HG03135 (cell line): ENCODE results near the gene C16orf96.
"Not testable (repeated sequence)": the region's sequence is repeated elsewhere in the genome, so short reads cannot be mapped to it uniquely, and the experiment has no call there.

Source experiments
- ATAC-seq: cut with Tn5 transposase; IDR thresholded peaks from one replicate; pipeline ENCODE4 v1.9.1; 2021; ENCODE audit warnings: mild to moderate bottlenecking, moderate library complexity; ENCODE audit not compliant: unreplicated experiment

Gene C16orf96

DNA sequence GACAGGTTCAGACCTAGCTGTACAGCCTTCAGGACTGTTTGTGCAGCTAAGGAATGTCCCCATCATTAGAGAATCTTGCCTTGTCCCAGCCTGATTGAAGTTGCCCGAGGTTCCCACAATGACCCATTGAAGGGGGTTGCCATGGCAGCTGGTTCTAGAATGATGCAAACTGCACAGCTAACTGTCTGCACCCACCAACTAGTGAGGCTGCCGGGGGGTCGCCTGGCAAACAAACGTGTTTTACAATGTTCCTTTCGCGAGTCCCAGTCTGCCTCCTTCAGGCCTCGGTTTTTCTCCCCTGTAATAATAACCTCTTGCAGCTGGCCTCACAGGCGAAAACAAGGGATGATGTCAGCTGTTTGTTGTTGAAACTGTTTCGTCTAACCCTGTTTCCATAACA is 5.5 kb downstream of the C16orf96 start:
- ATAC-seq = no peak

DNA sequence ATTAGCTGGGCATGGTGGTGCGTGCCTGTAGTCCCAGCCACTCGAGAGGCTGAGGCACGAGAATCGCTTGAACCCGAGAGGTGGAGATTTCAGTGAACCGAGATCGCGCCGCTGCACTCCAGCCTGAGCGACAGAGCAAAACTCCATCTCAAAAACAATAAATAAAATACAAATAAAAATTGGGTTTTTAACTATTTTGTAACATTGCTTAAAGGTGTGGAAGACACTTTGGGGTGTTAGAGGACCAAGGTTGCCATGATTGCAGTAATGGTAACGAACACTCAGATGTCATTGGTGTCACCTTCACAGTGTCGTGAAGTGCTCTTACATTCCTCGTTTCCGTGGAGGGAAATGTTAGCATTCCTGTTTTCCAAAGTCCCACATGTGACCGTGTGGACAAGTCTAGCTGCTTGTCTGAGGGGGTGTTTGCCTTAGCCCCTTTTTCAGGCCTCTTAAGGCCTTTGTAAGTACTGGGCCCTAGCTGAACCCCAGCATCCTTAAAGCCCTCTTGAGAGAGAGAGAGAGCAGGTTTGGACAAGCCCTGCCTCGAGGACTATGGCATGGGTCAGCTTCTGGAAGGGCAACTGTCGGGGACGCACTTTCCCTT is 8.6 kb downstream of the C16orf96 start:
- no peak for ATAC-seq

GRCh38 chr16:4566144-4566543 is 10.0 kb downstream of the C16orf96 start:
- ATAC-seq = no peak

GRCh38 chr16:4570086-4570485 is 13.9 kb downstream of the C16orf96 start:
- no peak for ATAC-seq

DNA sequence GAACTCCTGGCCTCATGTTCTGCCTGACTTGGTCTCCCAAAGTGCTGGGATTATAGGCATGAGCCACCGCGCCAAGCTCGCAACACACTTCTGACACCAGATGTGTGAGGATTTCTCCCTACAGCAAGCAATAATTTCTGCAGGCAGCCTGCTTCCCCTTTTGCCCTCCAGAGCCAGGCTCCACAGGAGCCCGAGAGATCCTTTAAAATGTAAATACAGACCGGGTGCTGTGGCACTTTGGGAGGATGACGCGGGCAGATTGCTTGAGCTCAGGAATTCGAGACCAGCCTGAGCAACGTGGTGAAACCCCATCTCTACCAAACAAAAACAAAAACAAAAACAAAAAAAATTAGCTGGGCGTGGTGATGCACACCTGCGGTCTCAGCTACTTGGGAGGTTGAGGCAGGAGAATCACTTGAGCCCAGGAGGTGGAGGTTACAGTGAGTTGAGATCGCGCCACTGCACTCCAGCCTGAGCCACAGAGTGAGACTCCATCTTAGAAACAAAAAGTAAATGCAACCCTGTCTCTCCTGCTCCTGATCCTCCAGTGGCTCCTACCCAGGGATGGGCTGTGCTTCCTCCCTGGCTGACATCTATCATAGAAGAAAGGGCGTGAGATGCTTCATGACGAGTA is 14.7 kb downstream of the C16orf96 start:
- no peak for ATAC-seq

- ATAC-seq = no peak
Observed at GRCh38 chr16:4572715-4573114, 16.6 kb downstream of the C16orf96 start.

GRCh38 chr16:4573926-4574325 is 17.8 kb downstream of the C16orf96 start:
- ATAC-seq = not testable (repeated sequence)

DNA sequence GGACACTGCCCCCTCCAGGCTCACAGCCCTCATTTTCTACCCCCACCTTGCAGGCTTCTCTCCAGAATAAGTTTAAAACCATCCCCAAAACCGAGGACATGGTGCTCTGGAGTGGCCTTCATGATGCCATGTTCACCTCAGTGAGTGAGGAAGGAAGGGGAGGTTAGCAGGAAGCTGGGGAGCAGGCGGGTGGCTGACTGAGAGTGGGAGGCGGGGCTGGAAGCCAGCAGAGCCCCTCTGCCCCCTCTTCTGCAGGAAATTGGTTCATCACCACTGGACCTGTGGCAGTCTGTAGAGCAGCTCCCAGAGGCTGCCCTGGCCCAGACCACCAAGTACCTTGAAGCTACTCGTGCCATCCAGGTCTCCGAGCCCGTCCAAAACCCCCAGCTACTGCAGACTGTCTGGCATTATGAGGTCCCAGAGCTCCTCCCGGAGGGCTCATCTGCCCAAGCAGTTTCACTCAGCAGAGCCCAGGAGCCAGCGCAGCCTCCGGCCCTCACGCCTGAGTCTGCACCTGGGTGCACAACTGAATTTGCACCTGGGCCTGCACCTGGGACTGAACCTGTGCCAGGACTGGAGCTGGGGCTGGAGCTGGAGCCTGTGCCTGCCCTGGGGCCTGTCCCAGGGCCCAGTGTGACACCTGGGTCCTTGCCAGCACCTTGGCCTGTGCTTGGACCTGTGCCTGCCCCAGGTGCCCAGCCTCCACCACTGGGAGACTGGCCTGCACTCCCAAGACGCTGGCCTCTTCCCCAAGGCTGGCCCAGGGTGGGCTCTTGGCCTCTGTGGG is 19.0 kb downstream of the C16orf96 start:
- ATAC-seq = no peak

DNA sequence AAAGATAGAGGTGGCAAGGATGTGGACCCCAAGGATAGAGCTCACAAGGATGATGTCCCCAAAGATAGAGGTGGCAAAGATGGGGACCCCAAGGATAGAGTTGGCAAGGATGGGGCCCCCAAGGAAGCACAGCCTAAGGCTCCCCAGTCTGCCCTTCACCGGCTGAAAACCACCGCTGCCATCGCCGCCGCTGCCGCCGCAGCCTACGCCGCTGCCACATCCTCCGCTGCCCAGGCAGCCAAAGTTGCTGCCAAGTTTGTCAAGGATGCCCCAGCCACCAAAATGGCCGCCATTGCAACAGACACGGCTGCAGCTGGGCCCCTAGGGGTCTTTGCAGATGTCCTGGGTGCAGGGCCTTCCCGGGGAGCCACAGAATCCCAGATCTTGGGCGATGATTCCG is 19.9 kb downstream of the C16orf96 start:
- ATAC-seq = no peak

GRCh38 chr16:4578961-4579530 is 22.9 kb downstream of the C16orf96 start:
- ATAC-seq = no peak

DNA sequence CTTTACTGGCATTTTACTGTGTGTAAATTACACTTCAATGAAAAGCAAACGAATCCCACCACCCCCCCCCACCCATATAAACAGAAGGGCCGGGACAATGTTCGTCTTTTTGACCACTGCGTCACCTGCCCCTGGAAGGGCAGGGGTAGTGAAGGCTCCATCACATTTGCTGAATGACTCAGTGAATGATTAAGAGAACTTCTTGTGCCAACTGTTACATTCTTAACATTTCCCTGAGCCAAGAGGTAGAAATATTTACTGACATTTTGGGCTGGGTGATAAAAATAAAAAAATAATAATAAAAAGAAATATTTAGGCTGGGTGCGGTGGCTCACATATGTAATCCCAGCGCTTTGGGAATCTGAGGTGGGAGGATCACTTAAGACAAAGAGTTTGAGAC is 24.1 kb downstream of the C16orf96 start:
- no peak for ATAC-seq

GRCh38 chr16:4583906-4584305 is 27.8 kb downstream of the C16orf96 start:
- no peak for ATAC-seq

- ATAC-seq = no peak
Observed at GRCh38 chr16:4586291-4586690, 30.2 kb downstream of the C16orf96 start.

DNA sequence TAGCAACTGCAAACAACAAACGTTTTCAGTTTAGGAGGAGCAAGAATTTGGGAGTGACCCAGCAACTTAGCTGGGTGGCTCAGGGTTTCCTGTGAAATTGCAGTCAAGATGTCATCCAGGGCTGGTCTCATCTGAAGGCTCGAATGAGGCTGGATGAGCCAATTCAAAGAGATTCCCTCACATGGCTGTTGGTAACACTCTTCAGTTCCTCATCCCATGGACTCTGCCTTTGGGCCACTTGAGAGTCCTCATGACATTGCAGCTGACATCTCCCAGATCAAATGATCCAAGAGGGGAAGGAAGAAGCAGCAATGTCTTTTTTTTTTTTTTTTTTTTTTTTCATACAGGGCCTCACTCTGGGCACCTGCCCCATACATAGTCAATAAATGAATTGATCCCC is 32.2 kb downstream of the C16orf96 start:
- no peak for ATAC-seq

GRCh38 chr16:4588961-4589360 is 32.8 kb downstream of the C16orf96 start:
- no peak for ATAC-seq

- no peak for ATAC-seq
Observed at GRCh38 chr16:4591191-4591590, 35.1 kb downstream of the C16orf96 start.

DNA sequence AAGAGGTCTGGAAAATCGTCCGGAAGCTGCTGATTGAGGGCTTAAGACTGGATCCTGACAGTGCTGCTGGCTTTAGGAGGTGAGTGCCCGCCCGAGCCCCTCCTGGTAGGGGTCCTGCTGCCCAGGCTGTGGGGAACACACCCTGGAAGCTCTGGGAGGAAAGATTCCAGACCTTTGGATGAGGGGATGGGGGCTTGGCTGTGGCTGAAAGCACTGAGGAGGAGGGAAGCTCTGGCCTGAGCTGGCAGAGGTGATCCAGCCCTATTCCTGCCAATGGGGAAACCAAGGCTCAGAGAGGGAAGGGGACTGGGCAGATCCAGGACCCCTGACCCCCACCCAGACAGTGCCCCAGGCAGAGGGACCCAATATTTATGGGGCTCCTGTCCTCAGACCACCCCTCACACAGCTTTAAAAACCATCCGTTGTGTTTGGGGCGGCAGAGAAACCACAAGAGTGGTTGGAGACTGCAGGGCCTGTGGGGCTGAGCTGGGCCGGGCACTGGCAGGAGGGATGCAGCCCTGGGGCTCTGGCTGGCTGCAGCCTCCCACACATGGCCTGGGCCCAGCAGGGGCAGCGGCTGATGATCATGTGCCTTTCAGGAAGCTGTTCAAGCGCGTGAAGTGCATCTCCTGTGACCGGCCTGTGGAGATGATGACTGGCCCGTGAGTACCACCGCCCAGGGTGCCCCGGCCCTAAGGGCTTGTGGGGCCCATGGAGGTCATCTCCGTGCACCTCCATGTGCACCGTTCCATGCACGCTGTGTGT is 35.7 kb downstream of the C16orf96 start:
- no peak for ATAC-seq

DNA sequence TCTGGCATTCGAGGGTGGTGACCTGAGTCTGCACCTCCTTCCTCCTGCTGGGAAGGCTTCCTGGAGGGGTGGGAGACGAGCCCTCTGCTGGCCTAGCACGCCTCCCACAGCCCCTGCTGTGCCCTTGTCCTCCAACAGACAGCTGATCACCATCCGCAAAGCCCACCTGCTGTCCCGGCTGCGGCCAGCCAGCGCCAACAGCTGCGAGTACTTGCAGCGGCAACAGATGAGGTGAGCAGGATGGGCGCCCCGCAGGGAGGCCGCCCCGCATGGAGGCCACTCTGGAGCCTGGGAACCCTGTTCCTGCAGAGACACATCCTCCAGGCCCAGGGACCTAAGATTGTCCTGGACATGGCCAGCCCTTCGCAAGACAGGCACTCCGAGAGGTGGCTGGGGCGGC is 36.9 kb downstream of the C16orf96 start:
- no peak for ATAC-seq

GRCh38 chr16:4594433-4595410 is 38.6 kb downstream of the C16orf96 start:
- ATAC-seq = no peak

DNA sequence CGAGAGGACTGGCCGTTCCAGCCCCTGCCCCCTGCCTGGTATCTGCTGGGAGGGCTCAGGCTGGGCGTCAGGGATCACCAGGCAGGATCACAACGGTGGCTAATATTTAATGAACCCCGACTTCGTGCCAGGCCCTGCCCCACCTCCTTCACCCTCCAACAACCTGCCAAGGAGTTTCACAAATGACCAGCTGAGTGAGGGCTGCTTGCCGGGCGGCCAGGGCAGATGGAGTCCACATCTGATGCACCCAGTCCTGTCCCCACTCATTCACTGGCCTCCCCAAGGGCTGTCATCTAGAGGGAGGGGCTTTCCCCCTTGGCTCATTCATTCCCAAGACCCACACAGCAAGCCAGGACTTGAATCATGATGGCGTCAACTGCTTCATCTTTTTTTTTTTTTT is 41.0 kb downstream of the C16orf96 start:
- no peak for ATAC-seq
